ENCODE data around the gene TRPT1. TPM values are rescaled to one million over a fixed set of nuclear protein-coding genes. Genes with fewer than 3 reads are reported as not detected.

TRPT1 gene
- total RNA-seq, 1 experiment from 2014 or later, result 58.8 TPM

- Mint-ChIP-seq H3K4me1 (peaks cover 28% of the 10 kb centered on the region), H3K27me3 (ENCODE audit: low read depth) (peaks cover 3% of the 10 kb centered on the region), H3K4me3 (no peak overlapping the region), H3K9me3 (no peaks in the 10 kb centered on the region), H3K27ac (no peak overlapping the region), H3K36me3 (peaks cover 6% of the 10 kb centered on the region; the same call in 1 of the 2 replicates)
- no peak for ATAC-seq
- ChIA-PET POLR2A (no interaction called here), CTCF (interaction anchor here (1.0 to 5.4 kb wide), 2 partner anchors 12 to 103 kb away, joined by 3 to 35 read pairs; partner anchors contain the start of gene PLCB3)
- DNase-seq (ENCODE audit: low spot score), result no peak
- TF ChIP-seq, protein P1, sequence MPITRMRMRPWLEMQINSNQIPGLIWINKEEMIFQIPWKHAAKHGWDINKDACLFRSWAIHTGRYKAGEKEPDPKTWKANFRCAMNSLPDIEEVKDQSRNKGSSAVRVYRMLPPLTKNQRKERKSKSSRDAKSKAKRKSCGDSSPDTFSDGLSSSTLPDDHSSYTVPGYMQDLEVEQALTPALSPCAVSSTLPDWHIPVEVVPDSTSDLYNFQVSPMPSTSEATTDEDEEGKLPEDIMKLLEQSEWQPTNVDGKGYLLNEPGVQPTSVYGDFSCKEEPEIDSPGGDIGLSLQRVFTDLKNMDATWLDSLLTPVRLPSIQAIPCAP (CRISPR knock-in tag; IDR thresholded peaks at IDR 0.05), result no peak
- TF ChIP-seq, protein P2, sequence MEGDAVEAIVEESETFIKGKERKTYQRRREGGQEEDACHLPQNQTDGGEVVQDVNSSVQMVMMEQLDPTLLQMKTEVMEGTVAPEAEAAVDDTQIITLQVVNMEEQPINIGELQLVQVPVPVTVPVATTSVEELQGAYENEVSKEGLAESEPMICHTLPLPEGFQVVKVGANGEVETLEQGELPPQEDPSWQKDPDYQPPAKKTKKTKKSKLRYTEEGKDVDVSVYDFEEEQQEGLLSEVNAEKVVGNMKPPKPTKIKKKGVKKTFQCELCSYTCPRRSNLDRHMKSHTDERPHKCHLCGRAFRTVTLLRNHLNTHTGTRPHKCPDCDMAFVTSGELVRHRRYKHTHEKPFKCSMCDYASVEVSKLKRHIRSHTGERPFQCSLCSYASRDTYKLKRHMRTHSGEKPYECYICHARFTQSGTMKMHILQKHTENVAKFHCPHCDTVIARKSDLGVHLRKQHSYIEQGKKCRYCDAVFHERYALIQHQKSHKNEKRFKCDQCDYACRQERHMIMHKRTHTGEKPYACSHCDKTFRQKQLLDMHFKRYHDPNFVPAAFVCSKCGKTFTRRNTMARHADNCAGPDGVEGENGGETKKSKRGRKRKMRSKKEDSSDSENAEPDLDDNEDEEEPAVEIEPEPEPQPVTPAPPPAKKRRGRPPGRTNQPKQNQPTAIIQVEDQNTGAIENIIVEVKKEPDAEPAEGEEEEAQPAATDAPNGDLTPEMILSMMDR (IDR thresholded peaks at IDR 0.05), result no peak
- TF ChIP-seq ZMAT4 (CRISPR knock-in tag; IDR thresholded peaks at IDR 0.05), result no peak
- no peak for TF ChIP-seq CREM (CRISPR knock-in tag; IDR thresholded peaks at IDR 0.05)
Measured at GRCh38 chr11:64238076-64238475, 12.1 kb upstream of the TRPT1 start.

DNA sequence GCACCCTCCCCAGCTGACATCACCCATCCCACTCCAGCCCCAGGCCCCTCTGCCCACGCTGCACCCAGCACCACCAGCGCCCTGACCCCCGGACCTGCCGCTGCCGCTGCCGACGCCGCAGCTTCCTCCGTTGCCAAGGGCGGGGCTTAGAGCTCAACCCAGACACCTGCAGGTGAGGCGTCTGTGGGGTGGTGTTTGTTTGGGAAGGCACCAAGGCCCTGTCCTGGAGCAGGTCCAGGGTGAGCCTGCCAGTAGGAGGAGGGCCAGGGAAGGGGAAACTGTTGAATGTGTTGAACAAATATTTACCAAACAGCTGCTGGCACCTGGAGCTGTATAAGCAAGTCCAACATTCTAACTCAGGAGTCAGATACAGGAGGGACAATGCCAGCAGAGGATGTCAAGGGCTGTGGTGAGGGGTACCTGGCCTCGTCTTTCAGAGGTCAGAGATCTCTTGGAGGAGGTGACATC, 11.5 kb upstream of the TRPT1 start:
- DNase-seq (ENCODE audit: low spot score) (no peak), ATAC-seq (no peak)
- CTCF ChIA-PET, result interaction anchor here (1.0 to 5.4 kb wide), 3 partner anchors 13 to 104 kb away, joined by 3 to 35 read pairs (median 5); partner anchors contain the start of gene PLCB3
- H3K9me3 Mint-ChIP-seq, result no peaks in the 10 kb centered on the region
- no peak overlapping the region for H3K4me3 Mint-ChIP-seq
- peaks cover 6% of the 10 kb centered on the region; the same call in 1 of the 2 replicates for H3K36me3 Mint-ChIP-seq
- H3K27me3 Mint-ChIP-seq (ENCODE audit: low read depth), result peaks cover 9% of the 10 kb centered on the region
- TF ChIP-seq PREB (CRISPR knock-in tag; IDR thresholded peaks at IDR 0.05; ENCODE audit: borderline replicate concordance) (0 out of 2 replicates have a peak, but pooled peaks have one; percentile 26), EMX1 (CRISPR knock-in tag; IDR thresholded peaks at IDR 0.05) (no peak)
- H3K27ac Mint-ChIP-seq, result no peak overlapping the region
- POLR2A ChIA-PET, result no interaction called here
- peaks cover 24% of the 10 kb centered on the region for H3K4me1 Mint-ChIP-seq

DNA sequence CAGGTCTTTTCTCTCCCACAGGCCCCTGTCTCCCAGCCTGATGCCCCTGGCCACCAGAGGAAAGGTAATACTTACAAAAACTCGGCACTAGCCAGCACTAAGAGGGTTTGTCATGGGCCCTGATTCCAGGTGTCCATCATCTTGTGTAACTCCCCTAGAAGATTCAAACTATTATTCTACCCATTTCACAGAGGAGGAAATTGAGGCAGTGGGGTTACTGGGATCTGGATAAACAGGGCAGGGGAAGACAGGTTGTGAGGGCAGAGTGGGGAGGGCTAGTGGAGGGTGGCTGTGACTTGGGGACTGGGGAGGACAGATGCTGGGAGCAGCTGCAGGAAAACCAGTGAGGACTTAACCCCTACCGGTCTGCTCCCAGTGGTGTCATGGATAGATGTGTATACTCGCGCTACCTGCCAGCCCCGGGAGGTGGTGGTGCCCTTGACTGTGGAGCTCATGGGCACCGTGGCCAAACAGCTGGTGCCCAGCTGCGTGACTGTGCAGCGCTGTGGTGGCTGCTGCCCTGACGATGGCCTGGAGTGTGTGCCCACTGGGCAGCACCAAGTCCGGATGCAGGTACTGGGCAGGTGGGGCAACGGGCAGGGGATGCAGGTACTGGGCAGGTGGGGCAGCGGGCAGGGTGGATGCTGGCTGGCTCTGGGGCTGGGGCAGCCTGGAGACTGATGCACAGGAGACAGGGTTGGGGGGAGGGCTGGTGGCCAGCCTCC, 9.6 kb upstream of the TRPT1 start:
- H3K9me3 Mint-ChIP-seq, result no peaks in the 10 kb centered on the region
- TF ChIP-seq EMX1 (CRISPR knock-in tag; IDR thresholded peaks at IDR 0.05) (no peak), ZNF263 (CRISPR knock-in tag; IDR thresholded peaks at IDR 0.05; ENCODE audit: low read depth) (no peak), ZNF138 (CRISPR knock-in tag; conservative IDR thresholded peaks at IDR 0.05) (no peak), TEAD1 (CRISPR knock-in tag; IDR thresholded peaks at IDR 0.05) (no peak), ZBTB43 (CRISPR knock-in tag; IDR thresholded peaks at IDR 0.05) (no peak)
- TF ChIP-seq, protein P2 (IDR thresholded peaks at IDR 0.05), result no peak
- H3K27ac Mint-ChIP-seq, result peak overlapping the region; percentile 15; the same call in 1 of the 2 replicates
- peaks cover 6% of the 10 kb centered on the region; the same call in 1 of the 2 replicates for H3K36me3 Mint-ChIP-seq
- no peak for DNase-seq (ENCODE audit: low spot score)
- POLR2A ChIA-PET, result interaction anchor here (1.1 kb wide), 1 partner anchor 16 kb away, joined by 8 read pairs; no protein-coding TSS in a partner anchor
- CTCF ChIA-PET, result interaction anchor here (5.4 kb wide), 1 partner anchor 15 kb away, joined by 35 read pairs; the partner anchor contains the start of gene PLCB3
- H3K27me3 Mint-ChIP-seq (ENCODE audit: low read depth), result peaks cover 16% of the 10 kb centered on the region
- no peak for ATAC-seq
- peaks cover 31% of the 10 kb centered on the region for H3K4me1 Mint-ChIP-seq
- peak overlapping the region; percentile 85 for H3K4me3 Mint-ChIP-seq
